Cerebellar cortex (tissue), 1 donor: ENCODE results near the gene FOS.
"Not testable (repeated sequence)": the region's sequence is repeated elsewhere in the genome, so short reads cannot be mapped to it uniquely, and the experiment has no call there.

Source experiments
- DNase-seq: peaks from one replicate; pipeline ENCODE4 v3.0.0-alpha.2; 2015; ENCODE audit warnings: low spot score

Gene FOS

GRCh38 chr14:75278422-75279152, at the start of gene FOS:
FOS (plus strand) TSS chr14:75278828; CDS start chr14:75278983, 155 bp downstream.
- DNase-seq: peak; percentile 95

GRCh38 chr14:75229661-75230139, 48.9 kb upstream of the FOS start:
- no peak for DNase-seq

GRCh38 chr14:75230140-75230792, 48.4 kb upstream of the FOS start:
- no peak for DNase-seq

- no peak for DNase-seq
Measured at GRCh38 chr14:75231320-75231719, 47.3 kb upstream of the FOS start.

- DNase-seq: no peak
Measured at GRCh38 chr14:75232191-75232590, 46.4 kb upstream of the FOS start.

- no peak for DNase-seq
Measured at GRCh38 chr14:75232597-75232996, 46.0 kb upstream of the FOS start.

GRCh38 chr14:75234173-75235115, 44.2 kb upstream of the FOS start:
- DNase-seq: no peak

- DNase-seq: not testable (repeated sequence)
Measured at GRCh38 chr14:75235198-75235597, 43.4 kb upstream of the FOS start.

GRCh38 chr14:75236467-75236866, 42.2 kb upstream of the FOS start:
- no peak for DNase-seq

GRCh38 chr14:75236901-75237419, 41.7 kb upstream of the FOS start:
- DNase-seq: no peak

- DNase-seq: peak; percentile 92
Measured at GRCh38 chr14:75238756-75239455, 39.7 kb upstream of the FOS start.

GRCh38 chr14:75240781-75241180, 37.8 kb upstream of the FOS start:
- no peak for DNase-seq

- DNase-seq: peak; percentile 50
Measured at GRCh38 chr14:75242546-75243273, 35.9 kb upstream of the FOS start.

- no peak for DNase-seq
Measured at GRCh38 chr14:75244121-75244520, 34.5 kb upstream of the FOS start.

GRCh38 chr14:75246546-75247285, 31.9 kb upstream of the FOS start:
- DNase-seq: no peak

- no peak for DNase-seq
Measured at GRCh38 chr14:75247286-75247922, 31.2 kb upstream of the FOS start.

GRCh38 chr14:75247939-75248338, 30.7 kb upstream of the FOS start:
- DNase-seq: no peak

GRCh38 chr14:75249251-75249957, 29.2 kb upstream of the FOS start:
- DNase-seq: no peak

GRCh38 chr14:75249958-75250336, 28.7 kb upstream of the FOS start:
- DNase-seq: no peak
